ENCODE measurements around the gene RGL1.
A peak's percentile ranks its signal among the peaks of the same experiment; 100 is the strongest.

The RGL1 gene

DNA sequence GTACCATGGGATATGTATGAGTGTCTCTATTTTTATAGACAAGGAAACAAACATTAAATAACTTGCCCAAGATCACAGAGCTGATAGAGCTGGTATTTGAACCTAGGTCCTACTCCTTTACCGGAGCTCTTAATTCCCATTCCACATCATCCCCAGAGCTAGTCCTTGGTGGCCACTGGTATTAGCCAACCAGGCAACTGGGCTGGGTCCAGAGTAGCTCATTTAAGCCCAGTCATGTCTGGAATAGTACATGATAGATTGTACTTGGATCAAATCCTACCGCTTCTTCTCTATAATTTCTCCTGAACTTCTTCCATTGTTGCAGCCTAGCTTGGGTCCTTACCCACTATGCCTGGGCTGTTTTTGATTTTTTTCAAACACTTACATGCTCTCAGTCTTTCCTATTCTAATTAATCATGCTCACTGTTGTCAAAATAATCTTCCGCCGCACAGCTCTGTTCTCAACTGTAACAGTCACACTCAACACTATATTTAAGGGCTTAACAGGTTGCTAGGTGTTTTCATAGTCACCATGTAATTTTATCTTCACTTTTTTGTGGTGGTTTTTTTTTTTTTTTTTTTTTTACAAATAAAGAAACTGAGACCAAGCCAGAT, 152.4 kb downstream of the RGL1 start:
- Histone ChIP-seq H3K4me3 (ENCODE audit: control insufficient read depth in 1 of 7, extremely low read depth in 1 of 7, insufficient read depth in 4 of 7, low read depth in 2 of 7, low read length in 6 of 7) (peak overlapping the region in 2 of 7 experiments; percentile 20 to 29), H3K9me3 (ENCODE audit: control extremely low read depth in 1 of 5, control insufficient read depth in 4 of 5, insufficient read depth in 2 of 5, low read depth in 1 of 5, low read length in 4 of 5) (no peaks in the 10 kb centered on the region), H3K27me3 (replicated peaks in 2 of 5; ENCODE audit: control insufficient read depth in 4 of 5, insufficient read depth in 5 of 5, low read length in 4 of 5) (no peaks in the 10 kb centered on the region), H3K36me3 (ENCODE audit: control insufficient read depth in 4 of 4, insufficient read depth in 4 of 4, low read length in 3 of 4) (no peaks in the 10 kb centered on the region), H3K27ac (ENCODE audit: insufficient read depth in 1 of 2, low read depth in 1 of 2, low read length in 2 of 2, poor library complexity in 1 of 2, severe bottlenecking in 2 of 2) (peak overlapping the region in 1 of 2 experiments; percentile 44), H3K4me1 (ENCODE audit: control extremely low read depth in 1 of 4, control insufficient read depth in 4 of 4, insufficient read depth in 4 of 4, low read length in 3 of 4) (peaks cover 14 to 28% (median 17%) of the 10 kb centered on the region in 4 experiments)
- ChIA-PET CTCF (interaction anchor here (1.2 to 3.6 kb wide), 3 partner anchors 11 to 706 kb away, joined by 3 to 9 read pairs (median 8); no protein-coding TSS in a partner anchor), POLR2A (no interaction called here)
- DNase-seq = peak; percentile 5 to 57 (median 29)
- WGBS (ENCODE audit: insufficient coverage) = 11% methylated on average over 3 of the region's 4 CpGs

DNA sequence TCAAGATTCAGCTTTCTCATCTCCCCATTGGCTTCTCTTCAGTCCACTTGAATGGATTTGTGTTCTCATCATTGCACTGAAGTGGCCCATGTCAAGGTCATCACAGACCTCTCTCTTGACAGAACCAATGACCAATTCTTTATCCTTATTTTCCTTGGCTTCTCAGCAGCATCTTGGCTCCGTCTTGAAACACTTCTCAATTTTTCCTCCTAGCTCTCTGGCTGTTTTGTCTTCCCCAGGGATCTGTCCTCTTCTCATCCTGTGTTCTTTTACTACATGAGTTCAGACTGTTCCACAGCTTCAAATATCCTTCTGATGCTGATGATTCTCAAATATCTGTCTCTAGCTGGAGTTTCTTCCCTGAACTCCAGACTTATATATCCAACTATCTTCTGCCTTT, 154.0 kb downstream of the RGL1 start:
- no peaks in the 10 kb centered on the region for H3K27me3 ChIP-seq (replicated peaks in 2 of 5; ENCODE audit: control insufficient read depth in 4 of 5, insufficient read depth in 5 of 5, low read length in 4 of 5)
- ChIA-PET CTCF (no interaction called here), POLR2A (interaction anchor here (0.6 kb wide), 1 partner anchor 371 kb away, joined by 3 read pairs; no protein-coding TSS in a partner anchor)
- no peak overlapping the region for H3K27ac ChIP-seq (ENCODE audit: insufficient read depth in 1 of 2, low read depth in 1 of 2, low read length in 2 of 2, poor library complexity in 1 of 2, severe bottlenecking in 2 of 2)
- H3K4me3 ChIP-seq (ENCODE audit: control insufficient read depth in 1 of 7, extremely low read depth in 1 of 7, insufficient read depth in 4 of 7, low read depth in 2 of 7, low read length in 6 of 7) = no peak overlapping the region
- H3K36me3 ChIP-seq (ENCODE audit: control insufficient read depth in 4 of 4, insufficient read depth in 4 of 4, low read length in 3 of 4) = no peaks in the 10 kb centered on the region
- H3K9me3 ChIP-seq (ENCODE audit: control extremely low read depth in 1 of 5, control insufficient read depth in 4 of 5, insufficient read depth in 2 of 5, low read depth in 1 of 5, low read length in 4 of 5) = no peaks in the 10 kb centered on the region
- H3K4me1 ChIP-seq (ENCODE audit: control extremely low read depth in 1 of 4, control insufficient read depth in 4 of 4, insufficient read depth in 4 of 4, low read length in 3 of 4) = peaks cover 14 to 28% (median 17%) of the 10 kb centered on the region in 4 experiments
- 100% methylated on average over 1 of the region's 1 CpG for WGBS (ENCODE audit: insufficient coverage)
- no peak for DNase-seq

DNA sequence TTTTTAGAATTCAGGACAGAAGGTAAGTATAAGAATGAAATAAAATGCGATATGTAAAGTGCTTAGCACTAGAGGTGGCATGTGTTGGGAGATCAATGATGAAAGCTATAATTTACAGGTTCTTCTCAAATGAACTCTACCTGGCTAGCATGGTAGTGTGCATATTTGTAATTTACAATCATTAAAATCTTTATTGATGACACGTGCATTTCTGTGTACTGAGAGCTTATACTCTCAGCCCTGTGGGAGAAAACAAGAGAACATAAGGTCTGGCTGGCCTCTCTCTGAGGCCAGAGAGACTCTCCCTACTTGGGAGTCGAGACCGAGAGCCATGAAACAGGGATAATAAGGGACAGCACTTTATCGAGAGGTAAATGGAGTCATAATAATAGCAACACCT, 156.2 kb downstream of the RGL1 start:
- ChIA-PET CTCF (no interaction called here), POLR2A (no interaction called here)
- no peak for DNase-seq
- Histone ChIP-seq H3K27ac (ENCODE audit: insufficient read depth in 1 of 2, low read depth in 1 of 2, low read length in 2 of 2, poor library complexity in 1 of 2, severe bottlenecking in 2 of 2) (no peak overlapping the region), H3K4me1 (ENCODE audit: control extremely low read depth in 1 of 4, control insufficient read depth in 4 of 4, insufficient read depth in 4 of 4, low read length in 3 of 4) (peaks cover 11 to 22% (median 13%) of the 10 kb centered on the region in 4 experiments), H3K27me3 (replicated peaks in 2 of 5; ENCODE audit: control insufficient read depth in 4 of 5, insufficient read depth in 5 of 5, low read length in 4 of 5) (no peaks in the 10 kb centered on the region), H3K9me3 (ENCODE audit: control extremely low read depth in 1 of 5, control insufficient read depth in 4 of 5, insufficient read depth in 2 of 5, low read depth in 1 of 5, low read length in 4 of 5) (no peaks in the 10 kb centered on the region), H3K4me3 (ENCODE audit: control insufficient read depth in 1 of 7, extremely low read depth in 1 of 7, insufficient read depth in 4 of 7, low read depth in 2 of 7, low read length in 6 of 7) (no peak overlapping the region), H3K36me3 (ENCODE audit: control insufficient read depth in 4 of 4, insufficient read depth in 4 of 4, low read length in 3 of 4) (no peaks in the 10 kb centered on the region)
- WGBS (ENCODE audit: insufficient coverage) = no CpG with 5 or more reads among the region's 5 CpGs

DNA sequence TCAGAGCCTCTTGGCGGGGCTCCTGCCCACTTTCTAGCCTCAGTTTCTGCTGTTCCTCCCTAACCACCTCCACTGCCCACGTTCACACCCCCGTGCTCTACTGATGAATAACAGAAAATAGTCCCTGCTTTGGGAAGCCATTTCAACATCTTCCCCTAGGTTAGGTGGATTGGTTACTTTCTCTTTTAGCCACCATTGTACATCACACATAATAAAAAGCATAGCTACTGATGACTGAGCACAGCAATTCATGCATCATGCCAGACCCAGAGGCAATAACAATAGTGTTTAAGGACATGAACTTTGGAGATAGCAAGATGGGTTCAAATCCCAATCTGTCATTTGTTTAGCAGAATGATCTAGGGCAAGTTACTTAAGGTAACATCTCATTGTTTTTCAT, 158.0 kb downstream of the RGL1 start:
- Histone ChIP-seq H3K27ac (ENCODE audit: insufficient read depth in 1 of 2, low read depth in 1 of 2, low read length in 2 of 2, poor library complexity in 1 of 2, severe bottlenecking in 2 of 2) (no peak overlapping the region), H3K36me3 (ENCODE audit: control insufficient read depth in 4 of 4, insufficient read depth in 4 of 4, low read length in 3 of 4) (no peaks in the 10 kb centered on the region), H3K27me3 (replicated peaks in 2 of 5; ENCODE audit: control insufficient read depth in 4 of 5, insufficient read depth in 5 of 5, low read length in 4 of 5) (no peaks in the 10 kb centered on the region), H3K9me3 (ENCODE audit: control extremely low read depth in 1 of 5, control insufficient read depth in 4 of 5, insufficient read depth in 2 of 5, low read depth in 1 of 5, low read length in 4 of 5) (no peaks in the 10 kb centered on the region), H3K4me1 (ENCODE audit: control extremely low read depth in 1 of 4, control insufficient read depth in 4 of 4, insufficient read depth in 4 of 4, low read length in 3 of 4) (peaks cover 0 to 4% (median 2%) of the 10 kb centered on the region in 4 experiments), H3K4me3 (ENCODE audit: control insufficient read depth in 1 of 7, extremely low read depth in 1 of 7, insufficient read depth in 4 of 7, low read depth in 2 of 7, low read length in 6 of 7) (no peak overlapping the region)
- CTCF ChIA-PET = interaction anchor here (1.0 kb wide), 1 partner anchor 11 kb away, joined by 3 read pairs; no protein-coding TSS in a partner anchor
- 100% methylated on average over 3 of the region's 3 CpGs for WGBS (ENCODE audit: insufficient coverage)
- POLR2A ChIA-PET = no interaction called here
- DNase-seq = no peak

DNA sequence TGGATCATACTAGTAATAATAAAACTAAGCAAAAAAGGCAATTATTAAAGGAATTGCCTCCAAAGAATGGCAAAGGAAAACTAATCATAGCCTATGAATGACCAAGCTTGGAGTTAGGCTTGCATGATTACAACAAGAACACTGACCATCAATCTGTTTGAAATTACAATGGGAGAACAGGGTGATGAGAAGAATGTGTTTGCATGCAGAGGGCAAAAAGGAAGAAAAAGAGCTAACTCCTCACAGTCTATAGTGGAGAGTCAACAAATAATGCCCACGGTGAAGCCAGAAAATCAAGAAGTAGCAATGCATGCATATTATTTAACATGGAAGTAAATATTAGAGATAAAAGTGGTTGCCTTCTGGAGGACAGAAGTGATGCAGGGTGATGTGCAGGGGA, 160.8 kb downstream of the RGL1 start:
- Histone ChIP-seq H3K4me1 (ENCODE audit: control extremely low read depth in 1 of 4, control insufficient read depth in 4 of 4, insufficient read depth in 4 of 4, low read length in 3 of 4) (no peaks in the 10 kb centered on the region), H3K27ac (ENCODE audit: insufficient read depth in 1 of 2, low read depth in 1 of 2, low read length in 2 of 2, poor library complexity in 1 of 2, severe bottlenecking in 2 of 2) (no peak overlapping the region), H3K27me3 (replicated peaks in 2 of 5; ENCODE audit: control insufficient read depth in 4 of 5, insufficient read depth in 5 of 5, low read length in 4 of 5) (no peaks in the 10 kb centered on the region), H3K4me3 (ENCODE audit: control insufficient read depth in 1 of 7, extremely low read depth in 1 of 7, insufficient read depth in 4 of 7, low read depth in 2 of 7, low read length in 6 of 7) (no peak overlapping the region), H3K9me3 (ENCODE audit: control extremely low read depth in 1 of 5, control insufficient read depth in 4 of 5, insufficient read depth in 2 of 5, low read depth in 1 of 5, low read length in 4 of 5) (no peaks in the 10 kb centered on the region), H3K36me3 (ENCODE audit: control insufficient read depth in 4 of 4, insufficient read depth in 4 of 4, low read length in 3 of 4) (no peaks in the 10 kb centered on the region)
- DNase-seq = no peak
- no CpG with 5 or more reads among the region's 1 CpG for WGBS (ENCODE audit: insufficient coverage)
- CTCF ChIA-PET = interaction anchor here (1.0 kb wide), 1 partner anchor 23 kb away, joined by 3 read pairs; no protein-coding TSS in a partner anchor
- POLR2A ChIA-PET = no interaction called here

DNA sequence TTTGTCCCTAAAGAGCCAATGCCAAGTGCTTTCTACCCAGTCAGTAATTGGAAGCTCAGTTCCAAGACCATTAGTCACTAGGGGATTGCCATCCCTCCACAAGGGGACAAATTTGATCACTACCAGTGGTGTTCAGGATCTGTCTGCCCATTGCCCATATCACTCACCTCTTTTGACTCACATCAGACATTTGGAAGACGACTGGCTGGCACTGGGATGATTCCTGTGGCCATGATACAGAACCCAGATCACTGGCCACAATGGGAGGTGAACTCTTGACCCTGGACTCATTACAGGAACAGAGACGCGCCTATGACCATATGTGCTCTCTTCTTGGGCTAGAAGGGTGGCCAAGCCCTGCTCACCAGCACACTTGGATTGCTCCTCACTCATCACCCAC, 161.6 kb downstream of the RGL1 start:
- WGBS (ENCODE audit: insufficient coverage) = 100% methylated on average over 3 of the region's 3 CpGs
- Histone ChIP-seq H3K4me1 (ENCODE audit: control extremely low read depth in 1 of 4, control insufficient read depth in 4 of 4, insufficient read depth in 4 of 4, low read length in 3 of 4) (no peaks in the 10 kb centered on the region), H3K27ac (ENCODE audit: insufficient read depth in 1 of 2, low read depth in 1 of 2, low read length in 2 of 2, poor library complexity in 1 of 2, severe bottlenecking in 2 of 2) (no peak overlapping the region), H3K36me3 (ENCODE audit: control insufficient read depth in 4 of 4, insufficient read depth in 4 of 4, low read length in 3 of 4) (no peaks in the 10 kb centered on the region), H3K9me3 (ENCODE audit: control extremely low read depth in 1 of 5, control insufficient read depth in 4 of 5, insufficient read depth in 2 of 5, low read depth in 1 of 5, low read length in 4 of 5) (no peaks in the 10 kb centered on the region), H3K4me3 (ENCODE audit: control insufficient read depth in 1 of 7, extremely low read depth in 1 of 7, insufficient read depth in 4 of 7, low read depth in 2 of 7, low read length in 6 of 7) (no peak overlapping the region), H3K27me3 (replicated peaks in 2 of 5; ENCODE audit: control insufficient read depth in 4 of 5, insufficient read depth in 5 of 5, low read length in 4 of 5) (no peaks in the 10 kb centered on the region)
- ChIA-PET POLR2A (no interaction called here), CTCF (no interaction called here)
- no peak for DNase-seq

DNA sequence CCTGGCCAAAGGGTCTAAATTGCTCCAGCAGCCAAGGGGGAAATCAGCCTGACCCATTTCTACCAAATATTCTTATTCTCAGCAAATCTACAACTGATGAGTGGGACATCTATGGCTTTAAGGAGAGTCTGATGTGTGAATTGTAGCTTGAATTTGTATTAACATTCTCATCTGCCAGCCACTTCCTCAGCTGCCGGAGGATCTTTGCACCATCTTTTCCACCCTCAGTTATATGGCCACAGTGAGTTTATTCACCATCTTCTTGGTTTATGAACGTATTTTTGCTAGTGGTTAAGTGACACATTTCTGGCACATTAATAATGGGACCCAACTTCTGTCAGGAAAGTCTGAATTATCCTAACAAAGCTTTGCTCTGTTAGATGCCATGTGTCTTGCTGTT, 163.0 kb downstream of the RGL1 start:
- H3K27ac ChIP-seq (ENCODE audit: insufficient read depth in 1 of 2, low read depth in 1 of 2, low read length in 2 of 2, poor library complexity in 1 of 2, severe bottlenecking in 2 of 2) = no peak overlapping the region
- ChIA-PET CTCF (no interaction called here), POLR2A (no interaction called here)
- H3K4me3 ChIP-seq (ENCODE audit: control insufficient read depth in 1 of 7, extremely low read depth in 1 of 7, insufficient read depth in 4 of 7, low read depth in 2 of 7, low read length in 6 of 7) = no peak overlapping the region
- no peaks in the 10 kb centered on the region for H3K36me3 ChIP-seq (ENCODE audit: control insufficient read depth in 4 of 4, insufficient read depth in 4 of 4, low read length in 3 of 4)
- no peak for DNase-seq
- no CpG with 5 or more reads among the region's 2 CpGs for WGBS (ENCODE audit: insufficient coverage)
- no peaks in the 10 kb centered on the region for H3K27me3 ChIP-seq (replicated peaks in 2 of 5; ENCODE audit: control insufficient read depth in 4 of 5, insufficient read depth in 5 of 5, low read length in 4 of 5)
- no peaks in the 10 kb centered on the region for H3K4me1 ChIP-seq (ENCODE audit: control extremely low read depth in 1 of 4, control insufficient read depth in 4 of 4, insufficient read depth in 4 of 4, low read length in 3 of 4)
- no peaks in the 10 kb centered on the region for H3K9me3 ChIP-seq (ENCODE audit: control extremely low read depth in 1 of 5, control insufficient read depth in 4 of 5, insufficient read depth in 2 of 5, low read depth in 1 of 5, low read length in 4 of 5)

All from common myeloid progenitor, CD34-positive (primary cell).